ENCODE results near the gene STXBP3. TPM values are rescaled to one million over a fixed set of nuclear protein-coding genes. Genes with fewer than 3 reads are reported as not detected.
"Not testable (repeated sequence)": the region's sequence is repeated elsewhere in the genome, so short reads cannot be mapped to it uniquely, and the experiment has no call there.

Gene STXBP3
- total RNA-seq, 2 donors from 2014 or later, result 56.4 to 61.8 TPM

GRCh38 chr1:108747171-108747850 is 837 bp downstream of the STXBP3 start:
- no peaks in the 10 kb centered on the region for H3K9me3 ChIP-seq (ENCODE audit: control insufficient read depth, low read length, poor library complexity, severe bottlenecking)
- Mint-ChIP-seq H3K4me3 (peak overlapping the region; percentile 100), H3K4me1 (peaks cover 33% of the 10 kb centered on the region), H3K27ac (peak overlapping the region; percentile 98), H3K27me3 (peaks cover 8% of the 10 kb centered on the region), H3K36me3 (ENCODE audit: low read depth) (peaks cover 16% of the 10 kb centered on the region)
- ATAC-seq (no peak), DNase-seq (peak in 2 of 3 donors; percentile 12 to 14)

GRCh38 chr1:108747898-108748297 is 1.4 kb downstream of the STXBP3 start:
- H3K4me1 Mint-ChIP-seq, result peaks cover 37% of the 10 kb centered on the region
- peaks cover 2% of the 10 kb centered on the region for H3K27me3 Mint-ChIP-seq
- H3K27ac Mint-ChIP-seq, result peak overlapping the region; percentile 98
- ATAC-seq (no peak), DNase-seq (no peak)
- H3K36me3 Mint-ChIP-seq (ENCODE audit: low read depth), result peaks cover 16% of the 10 kb centered on the region
- peak overlapping the region; percentile 31 for H3K4me3 Mint-ChIP-seq
- H3K9me3 ChIP-seq (ENCODE audit: control insufficient read depth, low read length, poor library complexity, severe bottlenecking), result no peaks in the 10 kb centered on the region

GRCh38 chr1:108749081-108749480 is 2.6 kb downstream of the STXBP3 start:
- peak overlapping the region; percentile 71 for H3K4me3 Mint-ChIP-seq
- no peaks in the 10 kb centered on the region for H3K27me3 Mint-ChIP-seq
- ATAC-seq (no peak), DNase-seq (no peak)
- peaks cover 16% of the 10 kb centered on the region for H3K36me3 Mint-ChIP-seq (ENCODE audit: low read depth)
- H3K27ac Mint-ChIP-seq, result peak overlapping the region; percentile 98
- H3K4me1 Mint-ChIP-seq, result peaks cover 39% of the 10 kb centered on the region
- H3K9me3 ChIP-seq (ENCODE audit: control insufficient read depth, low read length, poor library complexity, severe bottlenecking), result no peaks in the 10 kb centered on the region

- no peak for DNase-seq
- Mint-ChIP-seq H3K36me3 (ENCODE audit: low read depth) (peaks cover 16% of the 10 kb centered on the region), H3K4me1 (peaks cover 41% of the 10 kb centered on the region), H3K27me3 (no peaks in the 10 kb centered on the region), H3K27ac (peak overlapping the region; percentile 65), H3K4me3 (no peak overlapping the region)
- no peak for ATAC-seq
- H3K9me3 ChIP-seq (ENCODE audit: control insufficient read depth, low read length, poor library complexity, severe bottlenecking), result no peaks in the 10 kb centered on the region
These were observed 4.2 kb downstream of the STXBP3 start for GRCh38 chr1:108750476-108751181.

GRCh38 chr1:108753363-108753762 is 6.9 kb downstream of the STXBP3 start:
- no peak overlapping the region for H3K4me3 Mint-ChIP-seq
- peaks cover 29% of the 10 kb centered on the region for H3K4me1 Mint-ChIP-seq
- peaks cover 7% of the 10 kb centered on the region for H3K36me3 Mint-ChIP-seq (ENCODE audit: low read depth)
- no peaks in the 10 kb centered on the region for H3K27me3 Mint-ChIP-seq
- peak overlapping the region; percentile 29 for H3K27ac Mint-ChIP-seq
- DNase-seq, result no peak
- H3K9me3 ChIP-seq (ENCODE audit: control insufficient read depth, low read length, poor library complexity, severe bottlenecking), result no peaks in the 10 kb centered on the region
- no peak for ATAC-seq

- H3K36me3 Mint-ChIP-seq (ENCODE audit: low read depth), result no peaks in the 10 kb centered on the region
- H3K27me3 Mint-ChIP-seq, result no peaks in the 10 kb centered on the region
- DNase-seq (no peak), ATAC-seq (no peak)
- no peaks in the 10 kb centered on the region for H3K9me3 ChIP-seq (ENCODE audit: control insufficient read depth, low read length, poor library complexity, severe bottlenecking)
- H3K27ac Mint-ChIP-seq, result no peak overlapping the region
- H3K4me3 Mint-ChIP-seq, result no peak overlapping the region
- H3K4me1 Mint-ChIP-seq, result peaks cover 9% of the 10 kb centered on the region
These were observed 12.3 kb downstream of the STXBP3 start for GRCh38 chr1:108758796-108759195.

GRCh38 chr1:108767115-108767514 is 20.6 kb downstream of the STXBP3 start:
- Mint-ChIP-seq H3K27ac (no peak overlapping the region), H3K4me1 (peaks cover 15% of the 10 kb centered on the region), H3K27me3 (no peaks in the 10 kb centered on the region), H3K36me3 (ENCODE audit: low read depth) (peaks cover 10% of the 10 kb centered on the region), H3K4me3 (no peak overlapping the region)
- no peaks in the 10 kb centered on the region for H3K9me3 ChIP-seq (ENCODE audit: control insufficient read depth, low read length, poor library complexity, severe bottlenecking)
- DNase-seq (no peak), ATAC-seq (no peak)

GRCh38 chr1:108767708-108768107 is 21.2 kb downstream of the STXBP3 start:
- no peak overlapping the region for H3K27ac Mint-ChIP-seq
- peaks cover 10% of the 10 kb centered on the region for H3K36me3 Mint-ChIP-seq (ENCODE audit: low read depth)
- ATAC-seq (no peak), DNase-seq (no peak)
- H3K4me1 Mint-ChIP-seq, result peaks cover 14% of the 10 kb centered on the region
- H3K4me3 Mint-ChIP-seq, result no peak overlapping the region
- H3K9me3 ChIP-seq (ENCODE audit: control insufficient read depth, low read length, poor library complexity, severe bottlenecking), result no peaks in the 10 kb centered on the region
- H3K27me3 Mint-ChIP-seq, result no peaks in the 10 kb centered on the region

- H3K36me3 Mint-ChIP-seq (ENCODE audit: low read depth), result peaks cover 11% of the 10 kb centered on the region
- peaks cover 9% of the 10 kb centered on the region for H3K4me1 Mint-ChIP-seq
These were observed 31.4 kb downstream of the STXBP3 start for GRCh38 chr1:108777839-108778238.

GRCh38 chr1:108779455-108779854 is 33.0 kb downstream of the STXBP3 start:
- Mint-ChIP-seq H3K27me3 (no peaks in the 10 kb centered on the region), H3K4me3 (no peak overlapping the region), H3K27ac (no peak overlapping the region), H3K4me1 (peaks cover 9% of the 10 kb centered on the region), H3K36me3 (ENCODE audit: low read depth) (peaks cover 16% of the 10 kb centered on the region)
- DNase-seq (no peak), ATAC-seq (no peak)
- no peaks in the 10 kb centered on the region for H3K9me3 ChIP-seq (ENCODE audit: control insufficient read depth, low read length, poor library complexity, severe bottlenecking)

More at GRCh38 chr1:108777839-108778238, 31.4 kb downstream of the STXBP3 start:
- ATAC-seq (no peak), DNase-seq (no peak)
- Mint-ChIP-seq H3K27ac (no peak overlapping the region), H3K4me3 (no peak overlapping the region), H3K27me3 (no peaks in the 10 kb centered on the region)
- H3K9me3 ChIP-seq (ENCODE audit: control insufficient read depth, low read length, poor library complexity, severe bottlenecking), result no peaks in the 10 kb centered on the region

- no peak for ATAC-seq
- Mint-ChIP-seq H3K36me3 (ENCODE audit: low read depth) (peaks cover 18% of the 10 kb centered on the region), H3K27me3 (no peaks in the 10 kb centered on the region), H3K27ac (peak overlapping the region; percentile 79), H3K4me3 (no peak overlapping the region), H3K4me1 (peaks cover 7% of the 10 kb centered on the region)
- H3K9me3 ChIP-seq (ENCODE audit: control insufficient read depth, low read length, poor library complexity, severe bottlenecking), result no peaks in the 10 kb centered on the region
- DNase-seq, result no peak
These were observed 34.6 kb downstream of the STXBP3 start for GRCh38 chr1:108780937-108781574.

GRCh38 chr1:108781575-108781944 is 35.1 kb downstream of the STXBP3 start:
- not testable (repeated sequence) for H3K4me3 Mint-ChIP-seq; H3K4me1 Mint-ChIP-seq; DNase-seq; ATAC-seq; H3K27me3 Mint-ChIP-seq; H3K9me3 ChIP-seq (ENCODE audit: control insufficient read depth, low read length, poor library complexity, severe bottlenecking); H3K27ac Mint-ChIP-seq
- H3K36me3 Mint-ChIP-seq (ENCODE audit: low read depth), result peaks cover 18% of the 10 kb centered on the region

GRCh38 chr1:108785264-108785663 is 38.8 kb downstream of the STXBP3 start:
- Mint-ChIP-seq H3K27ac (no peak overlapping the region), H3K36me3 (ENCODE audit: low read depth) (peaks cover 15% of the 10 kb centered on the region), H3K4me3 (no peak overlapping the region), H3K27me3 (no peaks in the 10 kb centered on the region), H3K4me1 (no peaks in the 10 kb centered on the region)
- no peaks in the 10 kb centered on the region for H3K9me3 ChIP-seq (ENCODE audit: control insufficient read depth, low read length, poor library complexity, severe bottlenecking)
- ATAC-seq (no peak), DNase-seq (no peak)

Measured in T-helper 17 cell (primary cell).